ENCODE data around the gene DNAJB6.

DNAJB6 gene

DNA sequence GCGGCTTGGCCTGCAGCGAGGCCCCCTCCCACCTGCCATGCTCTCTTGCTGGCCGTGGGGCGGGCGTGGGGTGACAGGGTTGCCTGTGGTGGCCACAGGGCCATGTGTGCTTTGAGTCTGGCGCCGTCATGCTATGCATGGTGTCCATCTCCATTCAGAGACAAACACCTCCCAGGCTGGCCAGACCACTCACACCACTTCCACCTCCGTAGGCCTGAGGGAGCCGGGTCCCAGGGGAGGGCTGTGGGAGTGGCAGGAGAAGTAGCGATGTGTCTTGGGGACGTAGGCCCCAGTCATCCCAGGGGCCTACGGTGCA lies 65.5 kb downstream of the DNAJB6 start:
- H3K4me3 ChIP-seq (ENCODE audit: low read length): no peak overlapping the region
- no peak for TF ChIP-seq ZNF274 (IDR thresholded peaks at IDR 0.05; ENCODE audit: low read depth, low read length)

DNA sequence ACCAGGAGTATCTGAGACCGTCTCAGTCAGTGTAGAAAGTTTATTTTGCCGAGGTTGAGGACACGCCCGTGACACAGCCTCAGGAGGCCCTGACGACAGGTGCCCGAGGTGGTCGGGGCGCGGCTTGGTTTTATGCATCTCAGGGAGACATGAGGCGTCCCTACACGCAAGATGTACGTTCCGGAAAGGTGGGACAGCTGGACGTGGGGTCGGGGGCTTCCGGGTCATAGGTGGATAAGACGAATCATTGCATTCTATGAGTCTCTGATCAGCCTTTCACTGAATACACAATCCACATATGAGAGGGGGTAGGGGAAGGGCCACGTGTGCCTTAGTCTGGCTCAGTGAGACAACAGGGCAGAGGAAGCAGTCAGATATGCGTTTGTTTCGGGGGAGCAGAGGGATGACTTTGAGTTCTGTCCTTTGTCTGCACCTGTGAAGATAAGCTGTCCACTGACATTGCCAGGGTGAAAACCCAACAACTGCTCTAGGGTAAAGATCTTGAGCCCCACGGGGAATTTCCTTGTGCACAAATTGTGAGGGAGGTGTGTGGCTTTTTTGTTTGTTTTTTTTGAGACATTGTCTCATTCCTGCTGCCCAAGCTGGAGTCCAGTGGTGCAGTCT lies 66.2 kb downstream of the DNAJB6 start:
- no peak for TF ChIP-seq ZNF274 (IDR thresholded peaks at IDR 0.05; ENCODE audit: low read depth, low read length)
- no peak overlapping the region for H3K4me3 ChIP-seq (ENCODE audit: low read length)

DNA sequence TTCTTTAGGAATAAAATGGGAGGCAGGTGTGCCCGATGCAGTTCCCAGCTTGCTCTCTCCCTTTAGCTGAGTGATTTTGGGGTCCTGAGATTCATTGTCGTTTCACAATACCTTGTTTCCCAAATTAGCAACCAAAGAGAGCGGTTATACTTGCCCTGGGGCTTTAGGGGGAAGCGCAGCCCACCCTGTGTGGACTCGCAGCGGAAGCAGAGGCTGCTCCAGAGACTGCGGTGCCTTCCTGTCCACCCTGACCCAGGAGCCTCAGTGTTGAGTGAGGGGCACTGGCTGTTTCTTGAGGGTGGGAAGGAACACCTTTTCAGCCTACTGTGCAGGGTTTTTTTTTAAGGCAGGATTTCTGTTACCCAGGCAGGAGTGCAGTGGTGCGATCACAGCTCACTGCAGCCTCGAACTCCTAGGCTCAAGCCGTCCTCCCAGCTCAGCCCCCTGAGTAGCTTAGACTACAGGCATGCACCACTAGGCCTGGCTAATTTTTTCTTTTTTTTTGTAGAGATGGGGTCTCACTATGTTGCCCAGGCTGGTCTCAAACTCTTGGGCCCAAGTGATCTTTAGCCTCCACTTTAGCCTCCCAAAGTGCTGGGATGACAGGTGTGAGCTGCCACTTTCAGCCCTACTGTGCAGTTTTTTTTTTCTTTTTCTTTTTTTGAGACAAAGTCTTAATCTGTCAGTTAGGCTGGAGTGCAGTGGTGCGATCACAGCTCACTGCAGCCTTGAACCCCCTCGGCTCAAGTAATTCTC lies 67.0 kb downstream of the DNAJB6 start:
- no peak overlapping the region for H3K4me3 ChIP-seq (ENCODE audit: low read length)
- TF ChIP-seq ZNF274 (IDR thresholded peaks at IDR 0.05; ENCODE audit: low read depth, low read length): no peak

DNA sequence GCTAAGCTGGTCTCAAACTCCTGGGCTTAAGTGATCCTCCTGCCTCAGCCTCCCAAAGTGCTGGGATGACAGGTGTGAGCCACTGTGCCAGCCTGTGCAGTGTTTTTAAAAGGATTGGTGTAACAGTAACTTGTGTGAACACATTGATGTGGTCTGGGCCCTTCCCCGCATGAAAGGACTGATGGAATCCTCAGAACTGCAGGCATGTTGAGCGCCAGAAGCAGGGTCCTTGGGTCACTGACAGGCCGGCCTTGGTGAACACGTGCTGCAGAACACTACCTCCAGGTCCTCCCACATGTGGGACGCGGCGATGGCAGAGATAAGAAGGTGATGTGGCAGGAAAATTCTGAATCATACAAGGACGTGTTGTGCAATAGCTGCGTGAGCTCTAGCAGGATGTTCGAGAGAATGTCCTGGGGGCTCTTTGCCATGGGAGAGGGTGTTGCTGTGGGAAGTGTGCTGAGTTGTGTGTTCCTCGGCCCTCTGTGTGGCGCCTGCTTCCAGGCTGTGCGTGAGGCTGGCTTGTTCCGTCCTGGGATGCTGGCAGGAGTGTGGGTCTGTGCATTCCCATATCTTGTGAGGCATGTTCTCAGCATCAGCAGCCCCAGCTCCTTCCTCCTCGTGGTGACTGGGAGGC lies 68.2 kb downstream of the DNAJB6 start:
- no peak for TF ChIP-seq ZNF274 (IDR thresholded peaks at IDR 0.05; ENCODE audit: low read depth, low read length)
- H3K4me3 ChIP-seq (ENCODE audit: low read length): no peak overlapping the region

DNA sequence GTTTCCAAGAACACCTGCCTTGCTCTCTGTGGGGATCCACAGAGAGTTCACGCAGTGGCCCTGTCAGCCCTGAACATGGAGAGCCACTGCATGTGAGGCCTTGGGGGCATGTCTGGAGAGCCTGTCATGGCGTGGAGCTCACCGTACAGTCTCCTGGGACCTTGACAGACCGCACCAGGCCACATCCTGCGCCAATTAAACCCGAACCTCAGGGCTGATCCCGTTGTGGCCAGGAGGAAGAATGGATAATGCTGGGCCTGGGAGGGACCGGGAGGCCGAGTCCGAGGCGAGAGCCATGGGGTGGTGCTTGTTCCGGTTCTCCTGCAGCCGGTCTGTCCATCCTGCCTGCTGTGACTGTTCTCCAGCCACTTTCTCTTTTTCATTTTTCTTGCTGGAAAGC lies 68.7 kb downstream of the DNAJB6 start:
- H3K4me3 ChIP-seq (ENCODE audit: low read length): no peak overlapping the region
- TF ChIP-seq ZNF274 (IDR thresholded peaks at IDR 0.05; ENCODE audit: low read depth, low read length): no peak

DNA sequence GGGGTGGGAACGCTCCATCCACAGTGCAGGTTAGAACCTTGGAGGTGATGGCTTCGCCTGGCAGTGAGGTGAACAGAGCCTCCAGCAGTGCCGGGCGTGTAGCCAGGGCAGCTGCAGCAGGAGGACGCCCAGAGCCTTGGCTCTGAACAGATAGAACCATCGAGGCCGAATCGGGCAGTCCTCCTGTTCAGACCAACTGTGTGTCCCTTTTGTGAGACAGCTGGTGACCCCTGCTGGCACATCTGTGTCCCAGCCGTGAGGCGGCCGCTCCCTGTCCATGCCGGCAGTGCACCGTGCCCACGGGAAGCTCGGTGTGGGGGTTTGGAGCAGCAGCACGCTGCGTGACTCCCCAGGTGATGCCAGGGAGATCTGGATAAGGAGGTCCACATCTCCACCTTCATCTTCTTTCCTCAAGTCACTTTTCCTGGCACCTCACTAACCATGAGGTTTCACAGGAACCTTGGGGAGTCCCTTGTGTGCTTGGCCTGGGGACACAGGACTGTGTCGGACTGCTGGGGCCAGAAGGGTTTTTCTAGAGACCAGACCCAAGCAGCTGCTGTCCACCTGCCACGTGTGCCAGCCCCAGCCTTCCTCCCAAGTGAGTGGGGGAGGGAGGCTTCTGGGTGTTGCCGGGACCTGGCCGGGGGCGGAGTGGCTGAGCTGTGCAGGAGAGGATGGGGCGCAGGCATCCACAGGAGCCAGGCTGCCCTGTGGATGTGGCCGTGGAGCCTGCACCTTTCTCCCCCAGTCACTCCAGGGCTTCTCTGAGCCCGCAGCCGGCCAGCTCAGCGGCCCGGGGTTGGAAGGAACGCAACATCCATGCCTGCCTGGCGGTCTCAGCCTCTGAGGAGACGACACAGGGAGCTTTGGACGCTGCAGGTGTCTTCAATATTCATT lies 69.4 kb downstream of the DNAJB6 start:
- H3K4me3 ChIP-seq (ENCODE audit: low read length): no peak overlapping the region
- no peak for TF ChIP-seq ZNF274 (IDR thresholded peaks at IDR 0.05; ENCODE audit: low read depth, low read length)

DNA sequence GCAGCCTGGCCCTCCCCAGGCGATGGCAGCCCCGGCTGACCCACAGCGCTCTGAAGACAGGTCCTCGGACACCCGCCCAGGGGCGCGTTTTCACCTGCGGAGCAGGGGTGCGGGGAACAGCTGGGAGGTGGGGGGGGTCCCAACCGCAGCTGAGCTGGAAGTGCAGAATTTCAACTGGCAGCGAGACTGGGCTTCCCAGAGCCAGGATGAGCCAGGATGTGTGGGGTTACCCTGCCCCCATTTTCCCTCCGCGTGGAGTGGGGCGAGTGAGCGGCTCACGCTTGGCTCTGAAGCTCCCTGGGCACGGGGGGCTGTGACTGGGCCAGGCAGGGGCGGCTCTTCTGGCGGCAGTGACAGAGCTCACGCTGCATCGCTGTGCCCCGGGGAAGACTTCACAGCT lies 70.2 kb downstream of the DNAJB6 start:
- H3K4me3 ChIP-seq (ENCODE audit: low read length): no peak overlapping the region
- TF ChIP-seq ZNF274 (IDR thresholded peaks at IDR 0.05; ENCODE audit: low read depth, low read length): no peak

DNA sequence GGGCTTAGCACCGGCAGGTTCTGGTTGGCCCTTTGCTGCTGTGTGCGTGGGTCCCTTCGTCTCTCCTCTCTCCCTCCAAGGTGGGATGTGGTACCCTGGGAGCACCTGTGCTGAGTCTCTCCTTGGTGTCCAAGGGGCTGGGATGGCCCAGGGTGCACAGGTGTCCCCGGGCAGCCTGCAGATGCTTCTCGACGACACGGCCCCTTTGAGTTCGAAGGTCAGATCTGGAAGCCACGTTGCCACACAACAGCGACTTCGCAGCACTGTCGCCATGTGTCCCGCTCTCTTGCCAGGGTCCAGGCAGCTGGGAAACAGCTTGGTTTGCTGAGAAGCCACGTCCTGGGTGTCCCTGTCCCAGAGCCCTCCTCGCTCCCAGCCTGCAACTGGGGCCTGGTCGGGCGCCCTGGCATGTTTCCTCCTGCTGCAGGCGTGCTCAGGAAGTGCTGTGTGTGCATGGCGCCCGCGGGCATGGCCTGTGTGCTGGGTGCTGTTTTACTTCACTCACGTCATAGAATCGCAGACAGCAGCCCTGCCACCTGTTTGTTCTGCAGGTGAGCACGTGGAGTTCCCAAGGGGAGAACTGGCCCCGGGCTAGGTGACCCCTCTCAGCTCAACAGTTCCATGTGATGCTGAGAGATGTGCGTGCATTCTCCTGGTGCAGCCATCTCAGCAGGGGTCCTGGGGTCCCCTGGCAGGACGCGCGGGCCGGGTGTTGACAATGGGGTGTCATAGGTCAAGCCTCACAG lies 70.9 kb downstream of the DNAJB6 start:
- H3K4me3 ChIP-seq (ENCODE audit: low read length): no peak overlapping the region
- TF ChIP-seq ZNF274 (IDR thresholded peaks at IDR 0.05; ENCODE audit: low read depth, low read length): no peak

DNA sequence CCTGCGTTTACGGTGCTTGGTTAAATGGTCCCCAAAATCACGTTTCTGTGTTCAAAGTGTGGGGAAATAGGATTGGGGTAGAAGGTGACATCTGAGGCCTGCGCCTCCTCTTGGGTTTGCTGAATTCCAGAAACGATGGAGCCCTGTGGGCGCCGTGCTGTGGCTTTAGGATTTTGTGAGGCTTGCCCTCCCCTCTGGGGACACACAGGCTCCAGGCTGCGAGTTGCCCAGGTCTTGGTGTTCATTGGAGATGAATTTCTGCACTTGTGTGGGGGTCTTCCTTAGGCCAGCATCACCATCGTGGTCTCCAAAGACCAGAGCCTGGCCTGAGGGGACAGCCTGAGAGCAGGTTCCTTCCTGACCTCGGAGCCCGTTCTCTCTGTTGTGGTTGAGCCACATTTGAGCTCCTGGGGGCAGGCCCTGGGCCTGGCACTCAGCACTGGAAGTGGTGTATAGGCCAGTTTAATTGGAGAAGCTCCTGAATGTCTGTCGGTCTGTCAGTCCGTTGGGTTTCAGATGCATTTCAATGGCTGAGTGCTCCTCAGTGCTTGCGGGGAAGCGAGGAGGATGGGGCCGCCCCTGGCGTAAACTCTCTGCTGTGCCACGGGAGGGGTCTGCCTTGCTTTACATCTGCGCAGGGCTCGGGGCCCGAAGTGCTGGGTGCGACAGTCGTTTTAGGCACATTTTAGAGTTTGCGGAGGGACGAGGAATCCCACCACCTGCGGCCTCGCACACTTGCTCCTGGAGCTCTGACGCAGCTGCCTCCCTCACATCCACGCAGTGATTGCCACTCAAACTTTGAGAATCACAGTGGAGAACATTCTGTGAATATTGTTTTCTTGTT lies 71.7 kb downstream of the DNAJB6 start:
- no peak overlapping the region for H3K4me3 ChIP-seq (ENCODE audit: low read length)
- TF ChIP-seq ZNF274 (IDR thresholded peaks at IDR 0.05; ENCODE audit: low read depth, low read length): no peak

DNA sequence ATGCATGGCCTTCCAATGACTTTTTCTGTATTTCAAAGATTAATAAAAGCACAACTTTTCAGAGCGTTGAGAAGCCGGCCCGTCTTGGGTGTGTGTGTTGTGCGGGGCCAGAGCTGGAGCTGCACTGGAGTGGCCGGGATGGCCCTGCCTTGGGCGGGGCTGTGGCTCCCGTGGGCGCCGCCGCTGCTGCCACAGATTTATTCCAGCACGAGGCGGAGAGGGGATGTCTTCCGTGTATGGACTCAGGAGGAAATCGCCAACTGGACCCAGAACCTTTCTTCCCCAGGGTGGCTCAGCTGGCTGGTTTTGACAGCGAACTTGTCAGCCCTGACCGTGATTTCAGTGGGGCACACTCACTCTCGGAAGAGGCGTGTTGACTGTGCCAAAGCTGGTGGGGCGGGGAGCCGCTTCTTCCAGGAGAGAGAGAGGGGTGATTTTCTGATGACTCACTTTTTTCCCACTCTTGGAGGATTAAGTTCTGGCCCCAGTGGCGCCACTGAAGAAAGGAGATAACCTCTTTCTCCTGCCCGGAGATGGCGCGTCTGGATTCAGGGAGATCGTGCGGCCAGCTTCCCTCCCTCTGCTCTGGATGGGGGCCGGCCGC lies 72.4 kb downstream of the DNAJB6 start:
- TF ChIP-seq ZNF274 (IDR thresholded peaks at IDR 0.05; ENCODE audit: low read depth, low read length): no peak
- no peak overlapping the region for H3K4me3 ChIP-seq (ENCODE audit: low read length)

DNA sequence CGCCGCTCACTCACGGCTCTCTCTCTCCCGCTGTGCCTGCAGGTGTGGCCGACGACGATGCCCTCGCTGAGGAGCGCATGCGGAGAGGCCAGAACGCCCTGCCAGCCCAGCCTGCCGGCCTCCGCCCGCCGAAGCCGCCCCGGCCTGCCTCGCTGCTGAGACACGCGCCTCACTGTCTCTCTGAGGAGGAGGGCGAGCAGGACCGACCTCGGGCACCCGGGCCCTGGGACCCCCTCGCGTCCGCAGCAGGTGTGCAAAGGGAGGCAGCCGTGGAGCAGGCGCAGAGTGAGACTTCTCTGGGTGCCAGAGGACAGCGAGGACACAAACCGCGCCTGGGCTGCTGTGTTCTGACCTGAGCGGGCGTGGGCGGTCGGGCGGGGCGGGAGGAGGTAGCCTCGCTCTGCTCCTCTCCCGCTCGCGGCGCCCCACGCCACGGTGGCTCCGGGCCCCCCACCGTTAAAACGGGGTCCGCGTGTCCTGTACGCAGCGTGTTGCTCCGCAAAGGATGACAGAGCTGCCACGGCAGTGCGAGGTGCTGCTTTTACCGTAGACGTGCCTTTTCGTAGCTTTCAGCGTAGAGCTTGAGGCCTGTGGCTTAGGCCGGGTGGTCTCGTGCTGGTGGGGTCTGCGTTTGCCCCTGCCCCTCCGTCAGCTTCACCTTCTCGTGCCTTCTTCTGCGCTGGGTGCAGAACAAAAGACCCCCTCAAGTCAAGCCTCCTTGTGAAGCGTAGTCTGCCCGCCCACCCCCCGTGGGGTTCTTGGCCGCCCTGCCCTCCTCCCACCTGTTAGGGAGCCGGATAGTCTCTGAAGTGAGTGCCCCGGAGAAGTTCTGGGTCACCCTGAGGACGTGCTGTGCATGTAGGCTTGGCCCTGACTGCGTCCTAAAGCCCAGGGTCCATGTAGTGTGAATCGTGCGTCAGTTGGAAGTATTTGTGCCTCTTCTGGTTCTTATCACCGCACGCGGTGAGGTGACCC lies 73.2 kb downstream of the DNAJB6 start:
- TF ChIP-seq ZNF274 (IDR thresholded peaks at IDR 0.05; ENCODE audit: low read depth, low read length): no peak
- H3K4me3 ChIP-seq (ENCODE audit: low read length): no peak overlapping the region
